ENCODE data around the gene PTGS1. TPM values are rescaled to one million over a fixed set of nuclear protein-coding genes. Genes with fewer than 3 reads are reported as not detected.

The PTGS1 gene
- total RNA-seq, 1 donor from 2014 or later = 2.5 TPM

DNA sequence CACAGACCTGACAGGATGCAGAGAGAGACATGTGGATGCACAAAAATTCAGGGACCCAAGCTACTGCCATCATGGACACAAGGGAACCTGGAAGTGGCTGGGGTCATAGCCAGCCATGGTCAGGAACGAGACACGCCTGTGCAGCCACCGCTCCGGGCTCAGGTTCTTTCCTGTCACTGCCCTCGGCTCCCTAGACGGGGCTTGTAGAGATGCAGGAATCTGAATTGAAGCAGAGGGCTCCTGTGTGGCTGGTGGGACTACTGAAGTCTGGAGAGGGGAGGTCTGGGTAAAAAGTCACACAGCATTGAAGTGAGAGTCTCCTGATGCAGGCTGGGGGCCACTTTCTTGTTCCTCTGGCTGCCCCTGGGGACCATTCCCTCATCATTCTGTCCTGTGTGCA is 32.3 kb upstream of the PTGS1 start:
- Mint-ChIP-seq H3K4me3 (ENCODE audit: unreplicated experiment) (no peak overlapping the region), H3K36me3 (ENCODE audit: unreplicated experiment) (no peaks in the 10 kb centered on the region), H3K4me1 (ENCODE audit: unreplicated experiment) (no peaks in the 10 kb centered on the region), H3K27me3 (ENCODE audit: unreplicated experiment) (peaks cover 25% of the 10 kb centered on the region), H3K9me3 (ENCODE audit: unreplicated experiment) (no peaks in the 10 kb centered on the region), H3K27ac (ENCODE audit: unreplicated experiment) (no peak overlapping the region)
- TF ChIP-seq, protein P1, sequence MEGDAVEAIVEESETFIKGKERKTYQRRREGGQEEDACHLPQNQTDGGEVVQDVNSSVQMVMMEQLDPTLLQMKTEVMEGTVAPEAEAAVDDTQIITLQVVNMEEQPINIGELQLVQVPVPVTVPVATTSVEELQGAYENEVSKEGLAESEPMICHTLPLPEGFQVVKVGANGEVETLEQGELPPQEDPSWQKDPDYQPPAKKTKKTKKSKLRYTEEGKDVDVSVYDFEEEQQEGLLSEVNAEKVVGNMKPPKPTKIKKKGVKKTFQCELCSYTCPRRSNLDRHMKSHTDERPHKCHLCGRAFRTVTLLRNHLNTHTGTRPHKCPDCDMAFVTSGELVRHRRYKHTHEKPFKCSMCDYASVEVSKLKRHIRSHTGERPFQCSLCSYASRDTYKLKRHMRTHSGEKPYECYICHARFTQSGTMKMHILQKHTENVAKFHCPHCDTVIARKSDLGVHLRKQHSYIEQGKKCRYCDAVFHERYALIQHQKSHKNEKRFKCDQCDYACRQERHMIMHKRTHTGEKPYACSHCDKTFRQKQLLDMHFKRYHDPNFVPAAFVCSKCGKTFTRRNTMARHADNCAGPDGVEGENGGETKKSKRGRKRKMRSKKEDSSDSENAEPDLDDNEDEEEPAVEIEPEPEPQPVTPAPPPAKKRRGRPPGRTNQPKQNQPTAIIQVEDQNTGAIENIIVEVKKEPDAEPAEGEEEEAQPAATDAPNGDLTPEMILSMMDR (IDR thresholded peaks at IDR 0.05) = no peak
- DNase-seq (ENCODE audit: extremely low spot score, unreplicated experiment) = no peak

GRCh38 chr9:122338994-122339393 is 31.8 kb upstream of the PTGS1 start:
- DNase-seq (ENCODE audit: extremely low spot score, unreplicated experiment) = no peak
- Mint-ChIP-seq H3K4me1 (ENCODE audit: unreplicated experiment) (no peaks in the 10 kb centered on the region), H3K27me3 (ENCODE audit: unreplicated experiment) (peaks cover 25% of the 10 kb centered on the region), H3K36me3 (ENCODE audit: unreplicated experiment) (no peaks in the 10 kb centered on the region), H3K27ac (ENCODE audit: unreplicated experiment) (no peak overlapping the region), H3K9me3 (ENCODE audit: unreplicated experiment) (no peaks in the 10 kb centered on the region), H3K4me3 (ENCODE audit: unreplicated experiment) (no peak overlapping the region)
- TF ChIP-seq, protein P1 (IDR thresholded peaks at IDR 0.05) = no peak

DNA sequence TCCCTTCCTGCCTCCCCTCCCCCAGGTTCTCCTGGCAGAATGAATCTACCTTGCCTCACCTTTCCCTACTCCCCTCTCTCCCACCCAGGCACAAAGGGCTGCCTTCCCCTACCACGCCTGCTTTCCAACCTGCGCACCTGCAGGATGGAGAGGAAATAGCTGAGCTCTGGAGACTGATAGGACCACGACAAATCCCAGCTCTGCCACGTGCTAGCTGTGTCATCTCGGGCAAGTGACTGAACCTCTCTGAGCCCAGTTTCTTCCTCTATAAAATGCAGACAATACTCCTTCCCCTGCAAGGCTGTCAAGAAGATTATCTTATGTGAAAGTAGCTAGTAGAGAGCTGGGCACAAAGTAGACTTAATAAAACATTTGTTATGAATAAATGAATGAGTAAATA is 31.2 kb upstream of the PTGS1 start:
- no peak overlapping the region for H3K27ac Mint-ChIP-seq (ENCODE audit: unreplicated experiment)
- TF ChIP-seq, protein P1 (IDR thresholded peaks at IDR 0.05) = no peak
- no peaks in the 10 kb centered on the region for H3K4me1 Mint-ChIP-seq (ENCODE audit: unreplicated experiment)
- H3K27me3 Mint-ChIP-seq (ENCODE audit: unreplicated experiment) = peaks cover 25% of the 10 kb centered on the region
- no peak for DNase-seq (ENCODE audit: extremely low spot score, unreplicated experiment)
- no peaks in the 10 kb centered on the region for H3K36me3 Mint-ChIP-seq (ENCODE audit: unreplicated experiment)
- H3K9me3 Mint-ChIP-seq (ENCODE audit: unreplicated experiment) = no peaks in the 10 kb centered on the region
- H3K4me3 Mint-ChIP-seq (ENCODE audit: unreplicated experiment) = no peak overlapping the region

- Mint-ChIP-seq H3K4me1 (ENCODE audit: unreplicated experiment) (no peaks in the 10 kb centered on the region), H3K36me3 (ENCODE audit: unreplicated experiment) (no peaks in the 10 kb centered on the region), H3K4me3 (ENCODE audit: unreplicated experiment) (no peak overlapping the region), H3K27me3 (ENCODE audit: unreplicated experiment) (peaks cover 25% of the 10 kb centered on the region), H3K9me3 (ENCODE audit: unreplicated experiment) (no peaks in the 10 kb centered on the region), H3K27ac (ENCODE audit: unreplicated experiment) (no peak overlapping the region)
- DNase-seq (ENCODE audit: extremely low spot score, unreplicated experiment) = no peak
- TF ChIP-seq, protein P1 (IDR thresholded peaks at IDR 0.05) = no peak
Measured at GRCh38 chr9:122340161-122340560, 30.7 kb upstream of the PTGS1 start.

- TF ChIP-seq, protein P1 (IDR thresholded peaks at IDR 0.05) = no peak
- peaks cover 4% of the 10 kb centered on the region for H3K4me1 Mint-ChIP-seq (ENCODE audit: unreplicated experiment)
- no peak overlapping the region for H3K27ac Mint-ChIP-seq (ENCODE audit: unreplicated experiment)
- H3K9me3 Mint-ChIP-seq (ENCODE audit: unreplicated experiment) = no peaks in the 10 kb centered on the region
- H3K4me3 Mint-ChIP-seq (ENCODE audit: unreplicated experiment) = no peak overlapping the region
- peaks cover 20% of the 10 kb centered on the region for H3K27me3 Mint-ChIP-seq (ENCODE audit: unreplicated experiment)
- no peaks in the 10 kb centered on the region for H3K36me3 Mint-ChIP-seq (ENCODE audit: unreplicated experiment)
- no peak for DNase-seq (ENCODE audit: extremely low spot score, unreplicated experiment)
Measured at GRCh38 chr9:122342323-122343050, 28.3 kb upstream of the PTGS1 start.
